GM18858 (cell line): ENCODE results near the gene GALNTL6.
A peak's percentile ranks its signal among the peaks of the same experiment; 100 is the strongest.
"Not testable (repeated sequence)": the region's sequence is repeated elsewhere in the genome, so short reads cannot be mapped to it uniquely, and the experiment has no call there.

ENCODE experiments used
- ATAC-seq: cut with Tn5 transposase; IDR thresholded peaks from one replicate; pipeline ENCODE4 v1.9.1; 2021; ENCODE audit not compliant: unreplicated experiment

Gene GALNTL6

DNA sequence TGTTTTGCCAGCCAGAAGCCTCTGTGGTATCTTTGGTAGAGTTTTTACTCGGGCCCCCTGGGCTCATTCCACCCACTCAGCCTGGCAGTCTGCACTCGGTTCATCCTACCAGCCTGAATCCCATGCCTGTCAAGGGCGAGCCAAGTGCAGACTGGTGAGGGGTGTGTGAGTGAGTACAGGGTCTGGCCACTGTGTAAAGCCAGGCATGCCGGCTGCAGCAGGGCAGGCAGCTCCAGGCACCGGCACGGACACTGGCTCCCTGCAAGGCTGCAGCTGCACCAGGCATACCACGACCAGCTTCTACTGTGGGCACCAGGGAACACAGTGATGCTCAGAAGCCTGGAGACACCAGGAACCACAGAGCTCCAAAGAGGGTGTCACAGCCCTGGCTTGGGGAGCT, 1161.4 kb downstream of the GALNTL6 start:
- no peak for ATAC-seq

DNA sequence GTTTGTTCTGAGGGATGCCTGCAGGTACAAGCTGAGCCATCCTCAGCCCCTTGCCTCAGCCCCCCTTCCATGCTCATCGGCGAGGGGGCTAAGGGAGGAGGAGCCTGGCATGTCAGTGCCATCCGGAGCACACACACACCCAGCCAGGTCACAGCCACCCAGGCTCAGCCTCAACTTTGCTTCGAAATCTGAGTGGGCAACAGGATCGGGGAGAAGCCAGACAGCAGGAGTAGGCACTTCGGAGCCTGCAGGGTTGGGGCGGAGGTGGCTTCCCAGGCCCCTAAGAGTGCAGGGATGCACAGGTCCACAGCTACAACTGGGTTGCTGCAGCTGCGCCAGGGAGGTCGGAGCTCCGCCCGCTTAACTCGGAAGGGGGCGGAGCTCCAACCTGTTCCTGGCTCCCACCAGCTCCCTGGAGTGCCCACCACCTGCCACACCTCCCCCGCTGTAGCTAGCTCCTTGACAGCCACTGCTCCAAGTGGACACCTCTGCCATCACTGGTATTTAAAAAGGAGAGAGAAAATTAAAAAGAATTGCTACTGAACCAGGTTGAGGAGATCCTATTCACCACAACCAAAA, 1162.5 kb downstream of the GALNTL6 start:
- ATAC-seq = no peak

DNA sequence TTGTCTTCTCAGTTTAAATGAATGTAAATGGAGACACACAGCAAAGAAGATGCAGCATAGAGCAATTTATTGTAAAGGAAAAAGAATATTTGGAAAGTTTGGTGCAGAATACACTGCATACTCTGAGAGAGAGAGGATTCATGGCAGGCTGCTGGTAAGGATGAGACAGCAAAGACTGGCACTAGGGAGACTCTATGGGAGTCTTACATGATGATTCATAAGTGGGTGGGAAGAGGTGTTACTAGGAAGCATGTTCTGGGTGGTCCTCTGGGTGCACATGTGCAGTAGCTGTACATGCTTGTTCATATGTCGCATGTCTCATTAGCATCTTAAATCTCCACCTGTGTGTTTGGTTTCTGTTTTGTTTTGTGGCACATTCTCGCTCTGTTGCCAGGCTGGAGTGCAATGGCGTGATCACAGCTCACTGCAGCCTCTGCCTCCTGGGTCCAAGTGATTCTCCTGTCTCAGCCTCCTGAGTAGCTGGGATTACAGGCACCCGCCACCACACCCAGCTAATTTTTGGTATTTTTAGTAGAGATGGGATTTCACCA, 1164.4 kb downstream of the GALNTL6 start:
- not testable (repeated sequence) for ATAC-seq

- no peak for ATAC-seq
These were observed 1165.6 kb downstream of the GALNTL6 start for GRCh38 chr4:172978848-172979247.

DNA sequence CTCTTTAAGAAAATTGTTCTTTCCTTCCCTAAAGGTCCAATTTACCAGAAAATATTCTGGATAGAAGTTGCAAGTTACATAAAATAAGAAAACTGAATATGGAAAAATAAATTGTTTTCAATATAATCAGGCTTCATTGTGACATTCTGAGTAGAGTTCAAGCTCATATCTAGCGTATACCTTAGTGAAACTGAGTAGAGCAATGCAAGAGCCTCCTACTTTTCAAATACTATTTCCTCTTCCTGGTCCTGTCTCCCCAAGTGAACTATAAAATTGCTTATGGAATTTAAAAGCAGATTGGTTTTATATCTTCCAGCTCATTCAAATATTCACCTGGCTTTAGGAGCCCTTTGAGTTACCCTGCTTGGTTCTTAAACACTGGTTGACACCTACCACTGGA, 1166.1 kb downstream of the GALNTL6 start:
- no peak for ATAC-seq

DNA sequence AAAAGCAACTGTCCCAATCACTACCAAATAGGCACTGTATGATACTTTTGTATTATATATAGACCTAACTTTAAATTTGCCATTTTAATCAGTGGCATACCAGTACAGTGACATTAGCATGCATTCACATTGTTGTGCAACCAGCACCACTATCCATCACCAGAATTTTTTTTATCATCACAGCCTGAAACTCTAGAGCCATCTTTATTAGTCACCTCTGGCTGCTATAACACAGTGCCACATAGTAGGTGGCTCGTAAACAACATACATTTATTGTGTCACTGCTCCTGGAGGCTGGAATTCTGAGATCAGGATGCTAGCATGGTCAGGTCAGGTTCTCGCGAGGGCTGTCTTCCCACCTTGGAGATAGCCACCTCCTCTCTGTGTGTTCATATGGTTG, 1167.0 kb downstream of the GALNTL6 start:
- no peak for ATAC-seq

DNA sequence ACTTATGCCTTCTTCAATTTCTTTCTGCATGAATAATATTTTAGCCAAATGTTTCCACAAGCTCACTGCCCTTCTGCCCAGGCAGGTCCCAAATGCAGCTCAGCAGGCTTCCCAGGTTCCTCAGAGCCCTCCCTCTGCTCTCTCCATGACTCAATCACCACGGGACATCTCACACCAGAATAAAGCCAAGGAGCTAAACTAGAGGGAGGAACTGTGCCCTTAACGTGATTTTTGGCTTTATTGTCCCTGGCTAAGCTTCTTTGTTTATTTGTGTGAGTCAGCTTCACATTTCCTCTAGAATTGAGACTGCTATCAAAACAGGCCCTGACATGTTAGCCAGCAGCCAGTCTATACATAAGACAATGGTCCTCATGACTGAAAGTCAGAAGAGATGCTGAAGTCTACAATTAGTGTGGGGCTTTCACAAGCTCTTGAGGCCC, 1169.0 kb downstream of the GALNTL6 start:
- peak; percentile 40 for ATAC-seq

DNA sequence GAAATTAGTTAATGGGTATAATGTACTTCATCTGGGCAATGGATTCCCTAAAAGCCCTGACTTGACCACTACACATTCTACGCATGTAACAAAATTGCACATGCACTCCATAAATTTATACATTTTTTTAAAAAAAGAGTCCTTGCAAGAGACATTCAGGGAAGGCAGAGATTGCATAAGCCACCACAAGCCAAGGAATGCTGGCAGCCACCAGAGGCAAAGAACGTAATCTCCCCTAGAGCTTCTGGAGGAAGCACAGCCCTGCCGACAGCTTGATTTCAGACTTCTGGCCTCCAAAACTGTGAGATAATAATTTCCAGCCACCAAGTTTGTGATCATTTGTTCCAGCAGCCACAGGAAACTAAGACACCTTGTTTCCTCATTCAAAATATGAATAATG, 1169.8 kb downstream of the GALNTL6 start:
- ATAC-seq = no peak

- no peak for ATAC-seq
These were observed 1170.4 kb downstream of the GALNTL6 start for GRCh38 chr4:172983631-172984030.

DNA sequence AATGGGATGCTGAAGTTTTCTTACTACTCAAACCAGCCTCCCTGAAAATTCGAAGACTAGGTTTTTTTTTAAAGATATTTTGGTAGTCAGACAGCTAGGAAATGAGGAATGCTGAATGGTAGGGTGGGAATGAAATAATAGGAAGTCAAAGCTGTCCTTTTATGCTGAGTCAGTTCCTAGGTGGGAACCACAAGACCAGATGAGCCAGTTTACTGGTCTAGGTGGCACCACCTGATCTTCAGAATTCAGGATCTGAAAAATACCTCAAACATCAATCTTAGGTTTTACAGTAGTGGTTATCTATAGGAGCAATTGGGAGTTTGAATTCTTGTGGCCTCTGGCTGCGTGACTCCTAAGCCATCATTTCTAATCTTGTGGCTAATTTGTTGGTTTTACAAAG, 1172.3 kb downstream of the GALNTL6 start:
- no peak for ATAC-seq

- ATAC-seq = peak; percentile 82
These were observed 1172.9 kb downstream of the GALNTL6 start for GRCh38 chr4:172986114-172986513.

DNA sequence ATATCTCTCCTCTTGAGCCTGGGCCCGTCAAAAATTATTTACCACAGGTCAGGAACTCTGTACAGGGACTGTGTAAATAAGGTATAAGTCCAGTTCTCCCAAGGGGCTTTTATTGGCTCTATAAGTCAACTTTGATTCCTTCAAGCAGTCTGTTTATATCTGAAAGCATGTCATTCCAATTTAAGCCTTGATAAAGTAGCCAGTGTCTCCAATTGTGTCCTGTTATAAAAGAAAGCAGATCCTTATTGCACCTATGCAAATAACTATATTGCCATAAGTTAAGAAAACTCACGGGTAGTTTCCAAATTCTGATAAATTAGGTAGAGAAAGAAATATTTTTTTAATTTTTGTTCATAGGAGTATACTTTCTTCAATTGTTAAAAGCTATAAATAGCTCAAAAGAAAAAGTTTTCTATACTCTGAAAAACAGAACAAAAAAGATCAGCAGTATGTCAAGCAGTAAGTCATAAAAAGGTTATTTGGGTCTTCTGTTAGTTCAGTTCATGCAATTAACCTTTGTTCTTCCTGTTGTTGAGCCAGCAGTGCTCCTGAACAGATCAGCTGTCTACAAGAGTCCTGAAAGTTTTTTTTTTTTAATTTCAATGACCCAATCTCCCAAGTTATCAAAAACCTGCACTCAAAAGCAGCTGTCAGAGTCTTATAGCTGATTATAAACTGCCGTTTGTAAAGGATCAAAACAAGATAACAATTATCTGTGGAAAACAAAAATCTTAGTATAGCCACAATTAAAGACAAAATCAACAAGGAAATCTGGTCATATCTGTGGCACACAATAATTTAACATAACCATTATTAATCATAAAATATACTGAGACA, 1177.0 kb downstream of the GALNTL6 start:
- ATAC-seq = no peak

- ATAC-seq = no peak
These were observed 1179.6 kb downstream of the GALNTL6 start for GRCh38 chr4:172992648-172993378.

DNA sequence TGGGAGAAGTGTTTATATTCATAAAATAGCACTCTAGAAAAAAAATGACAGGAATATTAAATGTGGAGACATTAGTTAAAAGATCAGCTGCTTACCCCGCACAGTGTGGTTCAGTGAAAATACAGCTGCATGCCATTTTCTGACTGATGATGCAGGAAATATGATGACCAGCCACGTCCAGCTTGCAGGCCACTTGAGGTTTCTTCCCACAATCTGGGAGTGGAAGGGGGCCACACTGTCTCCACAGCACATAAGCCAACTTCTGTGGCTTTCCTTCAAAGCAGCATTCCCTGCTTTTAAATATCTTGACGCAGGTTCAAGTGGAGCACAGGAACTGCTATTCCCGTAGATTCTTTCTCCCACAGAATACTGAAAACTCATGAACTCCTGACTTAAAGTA, 1182.0 kb downstream of the GALNTL6 start:
- ATAC-seq = no peak

DNA sequence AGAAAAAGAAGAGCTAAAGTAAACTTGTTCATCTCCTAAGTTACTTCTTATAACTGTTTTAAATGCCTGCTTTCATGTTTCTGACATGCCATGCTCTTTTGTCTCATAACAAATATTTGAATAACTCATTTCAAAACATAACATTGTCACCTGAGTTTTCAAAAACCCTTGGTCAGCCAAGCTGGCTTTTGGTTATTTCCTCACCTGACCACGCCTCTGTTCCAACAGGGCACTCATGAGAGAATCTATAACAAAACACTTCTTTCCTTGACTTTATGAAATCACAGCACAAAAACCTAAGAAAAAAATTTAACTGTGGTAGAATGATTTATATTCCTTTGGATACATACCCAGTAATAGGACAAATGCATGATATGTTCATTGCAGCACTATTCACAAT, 1182.5 kb downstream of the GALNTL6 start:
- ATAC-seq = no peak

DNA sequence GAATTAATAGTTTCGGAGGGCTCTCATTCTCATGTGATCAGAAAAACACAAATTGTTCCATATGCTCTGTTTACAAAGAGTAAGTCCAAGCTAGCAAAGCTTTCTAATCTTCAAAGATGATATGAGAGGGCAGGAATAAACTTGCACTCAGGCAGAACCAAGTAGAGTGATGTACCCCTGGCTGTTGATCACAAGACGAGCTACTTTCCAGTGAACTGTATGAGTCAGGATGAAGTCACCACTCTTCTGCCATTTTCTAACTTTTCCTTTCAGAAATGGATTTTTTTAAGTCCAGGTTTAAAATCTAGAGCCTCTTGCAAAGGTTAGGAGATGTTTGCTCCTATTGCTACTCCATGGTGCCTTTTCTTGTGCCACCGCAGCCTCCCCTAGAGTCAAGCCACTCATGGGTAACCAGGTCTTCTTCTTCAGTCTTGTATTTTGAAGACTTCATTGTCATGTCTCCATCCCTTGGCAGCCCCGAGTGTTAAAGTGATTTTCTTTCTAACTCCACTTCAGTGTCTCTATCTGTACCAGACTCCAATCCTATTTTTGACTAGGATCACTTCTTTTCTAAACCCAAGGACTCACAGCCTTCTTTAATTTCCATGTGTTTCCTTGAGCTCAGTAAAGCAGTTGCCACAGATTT, 1183.5 kb downstream of the GALNTL6 start:
- no peak for ATAC-seq

GRCh38 chr4:172997217-172997609, 1184.0 kb downstream of the GALNTL6 start:
- no peak for ATAC-seq

GRCh38 chr4:172997856-172998255, 1184.7 kb downstream of the GALNTL6 start:
- no peak for ATAC-seq

DNA sequence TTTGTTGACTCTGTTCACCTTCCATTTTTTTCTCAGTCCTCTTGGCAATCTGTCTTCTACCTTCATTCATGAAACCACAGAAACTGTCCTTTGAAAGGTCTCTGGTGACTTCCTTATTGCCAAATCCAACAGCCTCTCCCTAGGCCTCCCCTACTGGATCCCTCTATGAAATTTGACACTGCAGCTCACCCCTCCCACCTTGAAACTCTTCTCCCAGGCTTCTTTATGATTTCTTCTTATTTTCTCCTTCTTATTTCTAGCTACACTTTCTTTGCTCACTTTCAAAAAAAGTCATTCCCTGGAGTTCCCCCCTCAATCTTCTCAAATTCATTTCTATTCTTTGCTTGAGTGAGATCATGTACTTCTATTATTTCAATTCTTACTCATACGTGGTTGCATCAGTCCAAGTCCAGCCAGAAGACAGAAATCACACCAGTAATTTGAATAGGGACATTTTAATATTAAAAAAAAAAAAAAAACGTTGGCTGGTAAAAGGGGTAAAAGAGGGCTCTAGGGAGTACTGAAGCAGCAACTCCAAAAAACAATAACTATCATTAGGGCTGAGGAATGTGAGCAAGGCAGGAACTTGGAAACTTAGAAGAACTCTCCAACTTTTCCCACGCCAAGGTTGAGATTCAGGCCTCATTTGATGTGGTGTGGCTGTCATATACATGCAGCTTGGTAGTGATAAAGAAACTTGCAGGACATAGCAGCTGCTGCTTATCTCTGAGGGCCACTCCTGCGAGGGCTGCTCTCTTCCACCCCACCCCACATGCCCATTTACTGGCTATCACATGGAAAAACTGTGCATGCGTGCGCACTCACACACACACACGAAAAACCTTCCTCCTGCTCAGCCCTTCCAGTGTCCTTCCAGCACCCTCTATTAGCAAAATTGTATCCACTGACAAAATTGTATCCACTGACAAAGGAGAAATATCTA, 1185.6 kb downstream of the GALNTL6 start:
- no peak for ATAC-seq

- no peak for ATAC-seq
These were observed 1188.4 kb downstream of the GALNTL6 start for GRCh38 chr4:173001571-173001970.
